ENCODE results near the gene ITGB3. TPM values are rescaled to one million over a fixed set of nuclear protein-coding genes. Genes with fewer than 3 reads are reported as not detected.

ITGB3 gene
- total and polyA plus RNA-seq, 10 donors = 0.30 to 56.0 (median 31.1) TPM

GRCh38 chr17:47311420-47311819 lies 57.8 kb downstream of the ITGB3 start:
- Histone ChIP-seq H3K36me3 (peaks cover 0 to 4% (median 0%) of the 10 kb centered on the region in 6 donors), H3K27me3 (replicated peaks in 1 of 7) (no peaks in the 10 kb centered on the region), H3K9me3 (no peaks in the 10 kb centered on the region), H3K4me3 (no peak overlapping the region), H3K4me1 (peaks cover 0 to 15% (median 8%) of the 10 kb centered on the region in 6 donors), H3K27ac (no peak overlapping the region)
- intact Hi-C loops (cut with DNase I; ENCODE audit: low total_unique reads) = no loop called here
- no peak for DNase-seq
- TF ChIP-seq POLR2AphosphoS5 (IDR thresholded peaks at IDR 0.05) = no peak
- TF ChIP-seq CTCF (IDR thresholded peaks at IDR 0.05 in 8 of 11, conservative IDR thresholded peaks at IDR 0.05 in 3 of 11) = no peak
- no peak for TF ChIP-seq POLR2A (IDR thresholded peaks at IDR 0.05)

- no peak overlapping the region for H3K4me3 ChIP-seq
- H3K27ac ChIP-seq = no peak overlapping the region
- intact Hi-C loops (cut with DNase I; ENCODE audit: low total_unique reads) = loop anchor here (5.0 kb wide), 1 partner anchor 83 kb away; no protein-coding TSS in a partner anchor
- TF ChIP-seq CTCF (IDR thresholded peaks at IDR 0.05 in 8 of 11, conservative IDR thresholded peaks at IDR 0.05 in 3 of 11) (peak; percentile 67 to 89 (median 84)), POLR2AphosphoS5 (IDR thresholded peaks at IDR 0.05) (no peak)
- no peak for DNase-seq
- 33 to 41% (median 35%) methylated on average over 7 of the region's 7 CpGs for WGBS, 5 donors
- no peaks in the 10 kb centered on the region for H3K36me3 ChIP-seq
- H3K9me3 ChIP-seq = peaks cover 0 to under 1% (median 0%) of the 10 kb centered on the region in 8 donors
- no peaks in the 10 kb centered on the region for H3K27me3 ChIP-seq (replicated peaks in 1 of 7)
- peaks cover 0 to 14% (median 8%) of the 10 kb centered on the region in 6 donors for H3K4me1 ChIP-seq
Measured at GRCh38 chr17:47315451-47316266, 62.0 kb downstream of the ITGB3 start.

- 49 to 57% (median 52%) methylated on average over 3 of the region's 3 CpGs for WGBS, 5 donors
- Histone ChIP-seq H3K9me3 (peaks cover 0 to 4% (median 0%) of the 10 kb centered on the region in 8 donors), H3K27ac (no peak overlapping the region), H3K27me3 (replicated peaks in 1 of 7) (no peaks in the 10 kb centered on the region), H3K36me3 (no peaks in the 10 kb centered on the region), H3K4me3 (no peak overlapping the region), H3K4me1 (peaks cover 0 to 14% (median 8%) of the 10 kb centered on the region in 6 donors)
- intact Hi-C loops (cut with DNase I; ENCODE audit: low total_unique reads) = loop anchor here (5.0 kb wide), 1 partner anchor 84 kb away; no protein-coding TSS in a partner anchor
- DNase-seq = no peak
- TF ChIP-seq POLR2A (IDR thresholded peaks at IDR 0.05) (no peak), CTCF (IDR thresholded peaks at IDR 0.05 in 8 of 11, conservative IDR thresholded peaks at IDR 0.05 in 3 of 11) (no peak)
Measured at GRCh38 chr17:47316311-47316710, 62.7 kb downstream of the ITGB3 start.

GRCh38 chr17:47317119-47317518 lies 63.5 kb downstream of the ITGB3 start:
- Histone ChIP-seq H3K27ac (no peak overlapping the region), H3K36me3 (no peaks in the 10 kb centered on the region), H3K9me3 (peaks cover 0 to 4% (median 0%) of the 10 kb centered on the region in 8 donors), H3K4me3 (no peak overlapping the region), H3K27me3 (replicated peaks in 1 of 7) (no peaks in the 10 kb centered on the region), H3K4me1 (peaks cover 0 to 14% (median 8%) of the 10 kb centered on the region in 6 donors)
- no peak for DNase-seq
- intact Hi-C loops (cut with DNase I; ENCODE audit: low total_unique reads) = loop anchor here (5.0 kb wide), 1 partner anchor 85 kb away; no protein-coding TSS in a partner anchor
- TF ChIP-seq POLR2A (IDR thresholded peaks at IDR 0.05) (no peak), POLR2AphosphoS5 (IDR thresholded peaks at IDR 0.05) (no peak), CTCF (IDR thresholded peaks at IDR 0.05 in 8 of 11, conservative IDR thresholded peaks at IDR 0.05 in 3 of 11) (no peak)
- 65 to 87% (median 86%) methylated on average over 2 of the region's 2 CpGs for WGBS, 5 donors

All from spleen (tissue), 11 donors.